Gastrocnemius medialis (tissue), 4 donors: ENCODE data around the gene C13orf46.

Experiments
- POLR2A ChIP-seq, 2 donors: fragments of 450-650 bp; IDR thresholded peaks; one replicate each; pipeline ENCODE4 v1.6.1; 2017; ENCODE audit warnings: antibody characterized with exemption in 2 of 2, mild to moderate bottlenecking in 2 of 2, moderate library complexity in 2 of 2
- TF ChIP-seq, protein P1 (sequence below), 5 experiments: fragments of 450-650 bp in 3 of 5; fragments of 200-600 bp in 2 of 5; sonication (generic) in 2 of 5; IDR thresholded peaks in 4 of 5; conservative IDR thresholded peaks in 1 of 5; 1 replicate in 4 of 5; 2 replicates in 1 of 5; pipeline ENCODE4 v1.5.1; 2016 to 2019; ENCODE audit warnings: antibody characterized with exemption in 5 of 5, mild to moderate bottlenecking in 3 of 5, moderate library complexity in 3 of 5

DNA sequence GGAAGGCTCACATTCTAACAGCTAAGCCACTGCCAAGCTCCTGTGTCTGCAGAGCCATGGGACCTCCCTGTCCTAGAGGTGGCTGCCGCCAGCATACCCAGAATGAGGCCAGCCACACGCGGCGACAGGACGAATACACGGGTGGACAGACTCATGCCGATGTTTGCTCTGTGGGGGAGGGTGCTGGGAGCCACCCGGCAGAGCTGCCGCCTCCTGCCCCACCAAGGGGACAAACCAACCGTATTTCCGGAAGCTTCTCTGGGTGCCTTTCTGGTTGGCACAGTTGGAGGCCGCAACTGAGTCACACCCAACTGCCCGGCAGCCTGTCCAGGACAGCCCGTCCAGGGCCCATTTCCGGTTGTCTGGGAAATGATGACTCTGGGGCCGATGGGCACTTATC lies 20.3 kb downstream of the C13orf46 start:
- TF ChIP-seq, protein P1, sequence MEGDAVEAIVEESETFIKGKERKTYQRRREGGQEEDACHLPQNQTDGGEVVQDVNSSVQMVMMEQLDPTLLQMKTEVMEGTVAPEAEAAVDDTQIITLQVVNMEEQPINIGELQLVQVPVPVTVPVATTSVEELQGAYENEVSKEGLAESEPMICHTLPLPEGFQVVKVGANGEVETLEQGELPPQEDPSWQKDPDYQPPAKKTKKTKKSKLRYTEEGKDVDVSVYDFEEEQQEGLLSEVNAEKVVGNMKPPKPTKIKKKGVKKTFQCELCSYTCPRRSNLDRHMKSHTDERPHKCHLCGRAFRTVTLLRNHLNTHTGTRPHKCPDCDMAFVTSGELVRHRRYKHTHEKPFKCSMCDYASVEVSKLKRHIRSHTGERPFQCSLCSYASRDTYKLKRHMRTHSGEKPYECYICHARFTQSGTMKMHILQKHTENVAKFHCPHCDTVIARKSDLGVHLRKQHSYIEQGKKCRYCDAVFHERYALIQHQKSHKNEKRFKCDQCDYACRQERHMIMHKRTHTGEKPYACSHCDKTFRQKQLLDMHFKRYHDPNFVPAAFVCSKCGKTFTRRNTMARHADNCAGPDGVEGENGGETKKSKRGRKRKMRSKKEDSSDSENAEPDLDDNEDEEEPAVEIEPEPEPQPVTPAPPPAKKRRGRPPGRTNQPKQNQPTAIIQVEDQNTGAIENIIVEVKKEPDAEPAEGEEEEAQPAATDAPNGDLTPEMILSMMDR (IDR thresholded peaks at IDR 0.05 in 4 of 5, conservative IDR thresholded peaks at IDR 0.05 in 1 of 5), result no peak
- no peak for TF ChIP-seq POLR2A (IDR thresholded peaks at IDR 0.05)
